HG03025 (cell line): ENCODE measurements around the gene WWOX.

Source experiments
- ATAC-seq: cut with Tn5 transposase; IDR thresholded peaks from one replicate; pipeline ENCODE4 v1.9.1; 2021; ENCODE audit warnings: mild to moderate bottlenecking, moderate library complexity; ENCODE audit not compliant: unreplicated experiment, low FRiP score

Gene WWOX

GRCh38 chr16:78735337-78735736 is 635.9 kb downstream of the WWOX start:
- no peak for ATAC-seq

- no peak for ATAC-seq
Measured at GRCh38 chr16:78737630-78738029, 638.2 kb downstream of the WWOX start.

GRCh38 chr16:78738557-78738956 is 639.1 kb downstream of the WWOX start:
- ATAC-seq = no peak

- ATAC-seq = no peak
Measured at GRCh38 chr16:78740269-78740668, 640.8 kb downstream of the WWOX start.

- ATAC-seq = peak; percentile 94
Measured at GRCh38 chr16:78742501-78743283, 643.2 kb downstream of the WWOX start.

- ATAC-seq = no peak
Measured at GRCh38 chr16:78743556-78743955, 644.1 kb downstream of the WWOX start.

GRCh38 chr16:78744099-78744498 is 644.6 kb downstream of the WWOX start:
- no peak for ATAC-seq

GRCh38 chr16:78744796-78745107 is 645.3 kb downstream of the WWOX start:
- no peak for ATAC-seq

- ATAC-seq = no peak
Measured at GRCh38 chr16:78745108-78746019, 645.9 kb downstream of the WWOX start.

GRCh38 chr16:78746718-78747117 is 647.3 kb downstream of the WWOX start:
- no peak for ATAC-seq

- no peak for ATAC-seq
Measured at GRCh38 chr16:78748220-78748929, 648.9 kb downstream of the WWOX start.

- ATAC-seq = no peak
Measured at GRCh38 chr16:78749745-78750268, 650.4 kb downstream of the WWOX start.

- ATAC-seq = no peak
Measured at GRCh38 chr16:78750611-78751010, 651.2 kb downstream of the WWOX start.

- no peak for ATAC-seq
Measured at GRCh38 chr16:78751601-78752000, 652.1 kb downstream of the WWOX start.

GRCh38 chr16:78754713-78755112 is 655.3 kb downstream of the WWOX start:
- no peak for ATAC-seq

- ATAC-seq = no peak
Measured at GRCh38 chr16:78755751-78756661, 656.6 kb downstream of the WWOX start.

GRCh38 chr16:78759596-78759995 is 660.1 kb downstream of the WWOX start:
- no peak for ATAC-seq

GRCh38 chr16:78760611-78761010 is 661.2 kb downstream of the WWOX start:
- ATAC-seq = no peak

- ATAC-seq = peak; percentile 76
Measured at GRCh38 chr16:78761427-78761826, 662.0 kb downstream of the WWOX start.

GRCh38 chr16:78762222-78762621 is 662.8 kb downstream of the WWOX start:
- peak; percentile 57 for ATAC-seq
